Activated B cell treated with CpG ODN at 0.5 μM for 24 hours (primary cell): ENCODE results near the gene ARHGAP35. TPM values are rescaled to one million over a fixed set of nuclear protein-coding genes. Genes with fewer than 3 reads are reported as not detected.

Experiments
- ATAC-seq: fragments of 200-7000 bp; cut with Tn5 transposase; one replicate; pipeline ENCODE4 v1.10.0; 2021; ENCODE audit warnings: low read depth, mild to moderate bottlenecking, moderate library complexity
- CTCF ChIA-PET: fragments of 350-600 bp; sonication (Branson Sonifier 250); formaldehyde crosslinking; loops from one replicate; lab custom pipeline; 2021; ENCODE audit warnings: antibody characterized with exemption; lab: Charles Lee
- POLR2A ChIA-PET: fragments of 350-600 bp; sonication (Branson Sonifier 250); formaldehyde crosslinking; loops from one replicate; lab custom pipeline; 2021; ENCODE audit warnings: antibody characterized with exemption; lab: Charles Lee
- DNase-seq: peaks from one replicate; pipeline ENCODE4 v3.0.0; 2022
- H3K27ac Mint-ChIP-seq: one replicate; pipeline ENCODE4 v1.8.0; 2020; ENCODE audit warnings: mixed read lengths
- H3K27me3 Mint-ChIP-seq: one replicate; pipeline ENCODE4 v1.8.0; 2021; ENCODE audit warnings: mixed read lengths
- H3K36me3 Mint-ChIP-seq: one replicate; pipeline ENCODE4 v1.8.0; 2021; ENCODE audit warnings: low read depth, mixed read lengths
- H3K4me1 Mint-ChIP-seq: one replicate; pipeline ENCODE4 v1.8.0; 2021; ENCODE audit warnings: mixed read lengths
- H3K4me3 Mint-ChIP-seq: one replicate; pipeline ENCODE4 v1.8.0; 2020; ENCODE audit warnings: mild to moderate bottlenecking, mixed read lengths
- H3K9me3 Mint-ChIP-seq: one replicate; pipeline ENCODE4 v1.8.0; 2020; ENCODE audit warnings: mixed read lengths
- intact Hi-C: fragments of 100-400 bp; cut with micrococcal nuclease; formaldehyde crosslinking; loops from one replicate; pipeline ENCODE4 v1.15.1; 2024
- total RNA-seq: library from RNA; stranded (reverse); gene quantifications from 2 replicates; pipeline ENCODE4 v1.2.3, GENCODE V29; 2022
- TF ChIP-seq, protein P1 (sequence below): fragments of 200-600 bp; IDR thresholded peaks from one replicate; pipeline ENCODE4 v1.8.0; 2022; ENCODE audit warnings: antibody characterized with exemption, mild to moderate bottlenecking

The ARHGAP35 gene
- total RNA-seq, 1 donor from 2014 or later: 25.6 TPM

DNA sequence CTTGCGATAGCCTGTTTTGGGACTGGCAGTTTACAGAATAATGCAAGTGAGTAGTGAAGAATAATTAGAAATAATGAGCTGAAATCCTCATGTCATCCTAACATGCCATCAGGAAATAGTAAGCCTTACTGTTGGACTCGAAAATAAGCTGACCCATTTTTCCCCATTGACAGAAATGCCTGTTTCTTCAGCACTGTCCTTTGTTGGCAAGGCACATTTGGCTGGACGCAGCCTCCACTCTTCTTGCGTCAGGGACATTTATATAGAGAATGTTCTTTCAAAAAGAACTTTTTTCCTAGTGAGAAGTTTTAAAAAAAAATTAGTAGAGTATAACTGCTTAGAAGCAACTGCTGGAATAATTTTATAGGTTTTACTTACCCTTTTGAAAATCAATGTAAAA, 47.1 kb downstream of the ARHGAP35 start:
- Mint-ChIP-seq H3K4me3 (no peak overlapping the region), H3K9me3 (no peaks in the 10 kb centered on the region), H3K27me3 (no peaks in the 10 kb centered on the region), H3K36me3 (peaks cover 7% of the 10 kb centered on the region), H3K27ac (no peak overlapping the region), H3K4me1 (peaks cover 33% of the 10 kb centered on the region)
- intact Hi-C loops: no loop called here
- TF ChIP-seq, protein P1, sequence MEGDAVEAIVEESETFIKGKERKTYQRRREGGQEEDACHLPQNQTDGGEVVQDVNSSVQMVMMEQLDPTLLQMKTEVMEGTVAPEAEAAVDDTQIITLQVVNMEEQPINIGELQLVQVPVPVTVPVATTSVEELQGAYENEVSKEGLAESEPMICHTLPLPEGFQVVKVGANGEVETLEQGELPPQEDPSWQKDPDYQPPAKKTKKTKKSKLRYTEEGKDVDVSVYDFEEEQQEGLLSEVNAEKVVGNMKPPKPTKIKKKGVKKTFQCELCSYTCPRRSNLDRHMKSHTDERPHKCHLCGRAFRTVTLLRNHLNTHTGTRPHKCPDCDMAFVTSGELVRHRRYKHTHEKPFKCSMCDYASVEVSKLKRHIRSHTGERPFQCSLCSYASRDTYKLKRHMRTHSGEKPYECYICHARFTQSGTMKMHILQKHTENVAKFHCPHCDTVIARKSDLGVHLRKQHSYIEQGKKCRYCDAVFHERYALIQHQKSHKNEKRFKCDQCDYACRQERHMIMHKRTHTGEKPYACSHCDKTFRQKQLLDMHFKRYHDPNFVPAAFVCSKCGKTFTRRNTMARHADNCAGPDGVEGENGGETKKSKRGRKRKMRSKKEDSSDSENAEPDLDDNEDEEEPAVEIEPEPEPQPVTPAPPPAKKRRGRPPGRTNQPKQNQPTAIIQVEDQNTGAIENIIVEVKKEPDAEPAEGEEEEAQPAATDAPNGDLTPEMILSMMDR: no peak
- ChIA-PET POLR2A (no interaction called here), CTCF (no interaction called here)
- ATAC-seq: no peak
- DNase-seq: no peak

DNA sequence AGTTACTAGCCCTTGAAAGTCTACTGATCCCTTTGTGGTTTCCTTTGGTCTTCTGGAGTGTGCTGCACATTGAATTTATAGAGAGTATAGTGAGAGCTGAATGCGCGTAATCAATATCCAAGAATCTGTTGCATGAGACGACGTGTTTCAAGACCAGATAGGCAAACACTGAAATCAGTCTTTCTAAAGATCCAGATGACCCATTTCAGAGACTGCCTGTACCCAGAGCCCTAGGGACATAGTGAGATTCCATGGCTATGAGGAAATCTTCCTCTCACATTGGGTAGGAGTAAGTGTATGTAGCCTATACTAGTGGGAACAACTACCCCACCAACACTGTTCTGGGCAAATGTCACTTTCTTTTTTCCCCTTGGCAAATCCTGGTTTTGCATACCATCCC, 48.6 kb downstream of the ARHGAP35 start:
- ChIA-PET CTCF (no interaction called here), POLR2A (no interaction called here)

More for the DNA sequence above, 48.6 kb downstream of the ARHGAP35 start:
- no peak for ATAC-seq
- Mint-ChIP-seq H3K27me3 (no peaks in the 10 kb centered on the region), H3K4me3 (no peak overlapping the region), H3K27ac (no peak overlapping the region), H3K4me1 (peaks cover 31% of the 10 kb centered on the region), H3K9me3 (no peaks in the 10 kb centered on the region), H3K36me3 (peaks cover 7% of the 10 kb centered on the region)
- intact Hi-C loops: no loop called here
- TF ChIP-seq, protein P1: no peak
- no peak for DNase-seq

Other genes with a start within 250 kb of the ARHGAP35 start
- 13.4 and 17.8 TPM in 2 replicates for gene PTGIR, start 235.9 kb upstream of the ARHGAP35 start, total RNA-seq
- gene GNG8, start 224.8 kb upstream of the ARHGAP35 start, total RNA-seq: 33.1 and 38.2 TPM in 2 replicates
- gene DACT3, start 199.8 kb upstream of the ARHGAP35 start, total RNA-seq: 0.49 and 0.75 TPM in 2 replicates
- 157 and 191 TPM in 2 replicates for gene PRKD2, start 143.9 kb upstream of the ARHGAP35 start, total RNA-seq
- gene FKRP, start 114.9 kb upstream of the ARHGAP35 start, total RNA-seq: 28.3 and 35.8 TPM in 2 replicates
- gene STRN4, start 114.5 kb upstream of the ARHGAP35 start, total RNA-seq: 83.9 and 90.4 TPM in 2 replicates
- 70.7 and 77.9 TPM in 2 replicates for gene SLC1A5, start 72.4 kb upstream of the ARHGAP35 start, total RNA-seq
- 74.7 and 81.3 TPM in 2 replicates for gene AP2S1, start 10.2 kb upstream of the ARHGAP35 start, total RNA-seq
- gene NPAS1, start 158.8 kb downstream of the ARHGAP35 start, total RNA-seq: 0.40 and 1.3 TPM in 2 replicates
- gene TMEM160, start 187.6 kb downstream of the ARHGAP35 start, total RNA-seq: 32.0 and 32.4 TPM in 2 replicates